Stromal cell of bone marrow (primary cell): Measurements from ENCODE around the gene IGF2BP3.
"Not testable (repeated sequence)": the region's sequence is repeated elsewhere in the genome, so short reads cannot be mapped to it uniquely, and the experiment has no call there.

Source experiments
- DNase-seq: peaks from one replicate; pipeline ENCODE4 v3.0.0-alpha.2; 2012; ENCODE audit warnings: low read depth

Gene IGF2BP3

GRCh38 chr7:23470330-23471105, at the start of gene IGF2BP3:
Gene IGF2BP3 (minus strand): TSS chr7:23470491. CDS start chr7:23470110, 381 bp downstream.
- DNase-seq: no peak

DNA sequence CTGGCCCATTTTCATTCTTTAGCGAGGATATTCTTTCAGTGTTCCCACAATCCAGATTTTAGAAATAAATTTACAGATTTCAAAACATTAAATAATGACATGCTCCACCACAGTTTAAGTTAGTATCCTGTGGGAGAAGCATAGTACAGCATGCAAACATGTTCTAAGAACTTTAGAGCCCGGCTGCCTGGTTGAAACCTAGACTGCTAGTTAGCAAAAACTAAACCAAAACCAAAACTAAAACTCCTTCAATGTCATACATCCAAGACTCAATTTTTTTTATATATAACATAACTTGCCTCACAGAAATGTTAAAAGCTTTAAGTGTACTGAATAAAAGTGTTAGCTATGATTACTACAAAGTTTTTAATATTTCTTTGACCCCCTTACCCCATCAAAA, 44.5 kb upstream of the IGF2BP3 start:
- no peak for DNase-seq

GRCh38 chr7:23513746-23514145, 43.5 kb upstream of the IGF2BP3 start:
- not testable (repeated sequence) for DNase-seq

DNA sequence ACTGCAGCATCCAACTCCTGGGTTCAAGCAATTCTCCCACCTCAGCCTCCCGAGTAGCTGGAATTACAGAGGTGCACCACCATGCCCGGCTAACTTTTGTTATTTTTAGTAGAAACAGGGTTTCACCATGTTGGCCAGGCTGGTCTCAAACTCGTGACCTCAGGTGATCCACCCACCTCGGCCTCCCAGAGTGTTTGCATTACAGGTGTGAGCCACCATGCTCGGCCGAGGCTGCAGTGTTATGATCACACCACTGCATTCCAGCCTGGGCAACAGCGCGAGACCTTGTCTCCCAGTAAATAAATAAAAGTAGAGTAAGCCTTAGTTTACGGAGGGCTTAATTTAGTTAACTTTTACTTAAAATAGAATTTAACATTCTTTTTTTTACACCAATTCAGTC, 23.7 kb upstream of the IGF2BP3 start:
- no peak for DNase-seq

- DNase-seq: no peak
Observed at GRCh38 chr7:23491502-23491901, 21.2 kb upstream of the IGF2BP3 start.

- DNase-seq: no peak
Observed at GRCh38 chr7:23490357-23491135, 20.3 kb upstream of the IGF2BP3 start.

GRCh38 chr7:23488714-23489113, 18.4 kb upstream of the IGF2BP3 start:
- not testable (repeated sequence) for DNase-seq

GRCh38 chr7:23487670-23488069, 17.4 kb upstream of the IGF2BP3 start:
- DNase-seq: no peak

GRCh38 chr7:23486002-23486773, 15.9 kb upstream of the IGF2BP3 start:
- DNase-seq: no peak

GRCh38 chr7:23482686-23483085, 12.4 kb upstream of the IGF2BP3 start:
- no peak for DNase-seq

- DNase-seq: no peak
Observed at GRCh38 chr7:23477962-23478866, 7.9 kb upstream of the IGF2BP3 start.

DNA sequence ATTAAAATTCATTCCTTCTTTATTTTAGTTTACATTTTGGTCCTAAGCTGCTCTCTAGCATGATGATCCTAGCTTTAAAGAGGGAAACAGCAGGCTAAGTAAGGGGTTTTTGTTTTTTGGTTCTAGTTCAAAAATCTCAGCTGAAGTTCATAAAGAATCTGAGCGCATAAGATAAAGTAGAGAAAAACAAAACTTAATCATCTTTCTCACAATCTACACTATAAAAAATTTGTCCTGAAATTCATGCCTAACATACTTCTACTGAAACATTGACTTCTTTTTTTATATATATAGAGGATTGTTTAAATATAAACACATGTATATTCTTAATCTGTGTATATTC, 6.8 kb upstream of the IGF2BP3 start:
- DNase-seq: no peak

DNA sequence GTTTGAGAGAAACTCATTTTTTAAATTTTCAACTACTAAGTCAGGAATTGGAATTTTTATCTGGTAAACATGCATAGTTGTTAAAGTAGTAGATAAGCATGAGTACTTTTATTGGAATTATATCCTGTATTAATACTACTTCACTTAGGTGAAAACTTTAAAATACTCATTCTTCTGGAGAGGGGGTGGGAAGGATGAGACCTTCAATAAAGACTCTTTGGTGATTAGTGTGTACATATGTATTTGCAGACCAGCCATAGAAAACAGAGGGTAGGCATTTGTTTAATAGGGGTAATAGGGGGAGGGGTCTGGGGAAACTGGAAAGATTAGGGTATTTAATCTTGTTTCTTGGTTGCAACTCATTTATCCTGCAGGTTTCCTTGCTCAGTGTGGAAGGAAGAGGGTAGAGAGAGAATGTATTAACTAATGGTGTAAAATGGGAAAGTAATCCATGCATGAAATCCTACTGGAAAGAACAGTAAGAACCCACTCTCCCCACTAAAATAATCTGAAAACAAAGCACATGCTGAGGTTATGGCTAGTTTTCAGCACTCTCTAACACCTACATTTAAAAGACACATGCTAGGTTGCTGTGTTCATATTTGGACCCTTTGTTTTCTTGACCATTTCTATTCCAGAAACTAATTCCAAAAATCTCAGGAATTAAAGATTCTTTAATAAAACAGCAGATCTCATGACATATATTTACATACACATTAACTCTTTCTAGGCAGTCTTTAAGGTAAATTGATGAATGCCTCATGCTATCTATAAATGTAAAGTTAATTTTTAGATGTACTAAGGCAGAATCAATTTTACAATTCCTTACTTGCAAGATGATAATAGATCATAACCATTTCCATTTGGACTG, 6.2 kb upstream of the IGF2BP3 start:
- DNase-seq: no peak

DNA sequence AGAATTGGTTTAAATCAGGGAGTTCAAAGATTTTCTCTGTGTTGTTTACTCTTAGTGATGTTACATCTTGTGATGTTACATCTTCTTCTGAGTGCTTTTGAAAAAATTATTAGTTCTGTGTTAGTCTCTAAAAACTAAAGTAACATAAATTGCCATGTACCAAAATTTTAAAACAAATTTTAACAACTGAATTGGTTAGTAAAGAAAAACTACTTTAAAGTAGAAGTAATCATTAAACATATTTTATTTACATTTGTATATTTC, 5.2 kb upstream of the IGF2BP3 start:
- DNase-seq: no peak

DNA sequence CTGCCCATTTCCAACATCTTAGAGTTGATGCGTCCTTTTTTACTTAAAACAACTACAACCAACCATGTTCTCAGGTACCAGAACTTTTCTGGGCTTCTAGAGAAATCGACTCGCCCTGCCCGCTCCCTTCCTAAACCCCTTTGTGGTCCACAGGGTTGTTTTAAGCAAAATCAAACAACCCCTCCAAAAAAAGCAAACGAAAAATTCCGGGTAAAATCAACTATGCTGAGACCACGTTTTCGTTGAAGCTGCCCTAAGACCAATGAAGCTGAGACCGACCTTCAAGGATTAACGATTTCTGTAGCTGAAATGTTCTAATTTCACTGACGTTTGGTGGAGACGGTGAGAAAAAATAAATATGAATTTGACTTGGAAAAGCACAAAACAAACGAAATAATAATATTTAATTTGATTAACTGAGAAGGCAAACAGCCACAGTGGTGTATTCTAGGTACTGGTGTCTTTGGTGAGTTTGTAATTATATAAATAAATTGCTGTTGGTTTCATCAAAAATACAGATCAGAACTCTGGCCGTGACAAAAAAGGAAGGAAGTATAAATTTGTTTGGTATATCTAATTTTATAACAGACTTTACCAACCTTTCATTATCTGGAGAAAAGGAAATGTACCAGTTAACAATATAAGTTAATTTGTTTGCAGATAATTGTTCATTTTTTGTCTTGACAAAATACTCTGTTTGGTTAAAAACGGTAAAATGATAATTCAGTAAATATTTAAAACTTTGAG, 4.7 kb upstream of the IGF2BP3 start:
- no peak for DNase-seq

DNA sequence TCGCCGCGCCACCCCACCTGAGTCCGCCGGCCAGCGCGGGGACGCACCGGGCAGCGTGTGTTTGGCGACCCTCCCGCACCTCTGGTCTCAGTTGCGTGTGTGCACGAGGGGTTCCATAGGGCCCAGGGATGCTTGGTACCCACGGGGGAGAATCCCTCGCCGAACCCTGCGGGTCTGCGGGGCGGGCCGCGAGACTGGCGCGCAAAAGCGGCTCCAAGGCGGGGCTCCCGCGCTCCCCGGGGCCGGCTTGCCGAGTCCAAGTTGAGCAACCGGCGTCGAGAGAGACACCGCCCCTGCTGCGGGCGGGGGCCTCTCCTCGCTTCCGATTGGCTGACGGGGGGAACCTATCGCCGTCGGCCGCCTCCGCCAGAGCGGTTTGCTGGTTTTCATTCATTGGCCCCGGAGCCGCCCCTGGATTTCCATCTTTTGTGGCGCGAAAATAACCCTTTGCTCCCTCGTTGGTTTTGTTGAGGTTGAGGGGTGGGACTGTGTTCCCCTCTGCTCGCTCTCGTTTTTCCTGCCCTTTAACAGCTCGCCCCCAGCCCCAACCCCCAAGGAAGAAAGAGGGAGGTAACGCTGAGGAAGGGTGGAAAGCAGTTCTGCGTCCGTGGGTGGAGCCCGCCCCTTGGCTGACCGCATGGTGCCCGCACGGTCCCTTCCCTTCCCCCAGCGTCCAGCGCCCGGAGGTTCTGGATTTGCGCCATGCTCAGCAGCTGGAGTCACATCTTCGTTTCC, 4.0 kb upstream of the IGF2BP3 start:
- DNase-seq: peak; percentile 44

DNA sequence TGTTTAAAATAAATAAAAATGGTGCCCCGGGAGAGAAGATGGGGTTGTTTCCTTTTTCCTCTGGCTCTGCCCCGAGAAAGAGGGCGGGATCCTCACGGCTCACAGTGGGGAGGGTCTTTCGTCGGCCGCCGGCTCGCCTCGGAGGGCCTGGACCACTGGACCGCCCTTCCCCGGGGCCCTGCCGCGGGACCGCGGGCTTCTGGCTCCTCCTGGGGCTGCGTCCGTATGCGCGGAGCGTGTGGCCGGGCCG, 3.5 kb upstream of the IGF2BP3 start:
- no peak for DNase-seq

DNA sequence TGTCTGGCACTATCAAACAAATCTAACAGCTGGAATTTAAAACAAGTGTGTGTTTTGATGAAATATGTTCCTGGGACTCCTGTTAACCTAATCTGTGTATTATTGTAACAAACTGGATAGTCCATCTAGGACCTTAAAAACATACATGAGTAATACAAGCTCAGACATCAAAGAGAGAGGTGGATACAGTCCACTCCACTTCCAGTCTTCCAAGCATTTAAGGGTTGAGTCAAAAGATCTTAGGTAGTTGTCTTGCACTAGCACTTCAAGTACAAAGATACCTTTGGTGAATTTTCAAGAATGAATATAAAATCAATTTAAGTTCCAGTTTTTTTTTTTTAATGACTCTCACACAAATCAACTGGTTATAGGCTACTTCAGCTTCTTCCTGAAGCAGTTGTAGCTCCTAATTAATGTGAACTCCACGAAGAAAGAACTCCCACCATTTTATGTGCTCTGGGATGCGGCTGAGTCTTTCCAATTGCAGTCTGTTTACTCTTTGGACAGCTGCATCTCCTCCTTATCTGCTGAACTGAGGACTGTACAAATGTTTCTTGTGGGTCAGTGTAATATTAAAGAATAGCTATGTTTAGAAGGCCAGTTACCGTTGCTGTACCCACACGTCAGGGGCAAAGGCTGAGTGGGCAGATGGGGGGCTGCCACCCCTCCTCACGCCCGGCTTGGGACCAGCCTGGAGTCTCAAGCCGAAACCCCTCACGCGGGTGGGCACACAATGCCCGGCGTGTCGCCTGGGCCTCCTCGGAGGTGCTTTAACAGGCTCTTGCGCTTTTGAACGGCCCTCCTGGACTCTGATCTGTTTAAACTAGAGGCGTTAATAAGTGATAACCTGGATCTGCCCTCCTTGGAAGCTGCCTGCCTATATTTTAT, 2.9 kb upstream of the IGF2BP3 start:
- DNase-seq: no peak

DNA sequence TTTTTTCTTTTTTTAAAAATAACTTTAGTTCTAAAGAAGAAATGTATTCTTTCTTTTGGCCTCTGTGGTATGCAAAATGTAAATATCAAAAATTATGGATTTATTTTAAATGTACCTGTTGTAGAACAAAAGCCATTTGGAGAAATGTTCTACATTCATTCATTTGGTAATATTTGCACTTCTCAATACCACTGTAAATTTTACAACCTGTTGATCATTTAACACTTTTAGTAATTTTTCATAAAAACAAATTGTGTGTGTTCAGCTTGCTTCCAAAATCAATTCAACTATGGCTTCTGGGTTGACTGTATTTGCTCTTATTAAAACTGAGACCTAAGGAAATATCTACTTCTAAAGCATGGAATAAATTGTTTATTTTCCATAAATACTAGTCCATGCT, 2.3 kb upstream of the IGF2BP3 start:
- DNase-seq: no peak
